ENCODE measurements around the gene PRKRA. TPM values are rescaled to one million over a fixed set of nuclear protein-coding genes. Genes with fewer than 3 reads are reported as not detected.

PRKRA gene
- total and polyA plus RNA-seq, 9 of the 15 experiments (the other 6 are each of a cell fraction or from before 2014, with no cell fraction given), result 14.1 to 78.1 (median 52.3) TPM

DNA sequence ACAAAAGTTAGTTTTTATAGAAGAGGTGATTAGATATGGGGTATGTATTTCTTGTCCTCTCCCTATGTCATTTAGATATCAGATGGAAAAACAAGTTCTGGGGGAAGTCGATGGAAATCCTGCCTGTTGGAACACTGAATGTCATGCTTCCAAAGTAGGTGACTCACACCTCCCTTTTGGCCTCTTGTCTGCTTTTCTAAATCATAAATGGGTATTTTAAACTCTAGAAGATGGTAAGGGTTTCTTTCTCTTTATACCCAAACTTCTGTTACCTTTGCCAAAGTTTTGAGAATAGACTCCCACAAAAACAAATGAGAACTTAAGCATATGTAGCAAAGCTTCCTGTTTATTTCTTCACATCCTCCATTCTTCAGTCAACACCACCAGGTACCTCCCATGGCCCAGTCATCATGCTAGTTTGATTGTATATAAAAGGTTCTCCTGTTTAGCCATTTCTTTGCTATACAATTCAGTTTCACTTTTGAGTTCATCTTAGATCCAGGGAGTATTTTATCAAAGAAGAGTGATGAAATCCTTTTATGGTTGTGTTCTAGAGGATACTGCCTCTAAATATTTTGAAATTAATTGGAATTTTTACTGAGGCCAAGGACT, 63.9 kb downstream of the PRKRA start:
- H3K4me2 ChIP-seq (ENCODE audit: insufficient read depth, low read length), result no peak overlapping the region
- 0 out of 3 replicates have a peak, but pooled peaks cover 3% of the 10 kb centered on the region for H3K36me3 ChIP-seq (ENCODE audit: control insufficient read depth, insufficient read depth, low read length)
- H4K20me1 ChIP-seq (replicated peaks; ENCODE audit: control insufficient read depth, insufficient read depth, low read length), result no peaks in the 10 kb centered on the region
- POLR2A ChIA-PET, result no interaction called here
- H3K9me3 ChIP-seq (replicated peaks; ENCODE audit: control insufficient read depth, insufficient read depth, low read depth, low read length), result no peaks in the 10 kb centered on the region
- in situ Hi-C loops (cut with MboI), result no loop called here
- no TSS peak for BruUV-seq (replicated peaks)
- H3K4me3 ChIP-seq, result no peak overlapping the region
- TF ChIP-seq TOE1 (IDR thresholded peaks at IDR 0.05; ENCODE audit: borderline replicate concordance) (no peak), TOE1 (CRISPR knock-in tag; IDR thresholded peaks at IDR 0.05; ENCODE audit: borderline replicate concordance, low read depth) (no peak), NR1H2 (CRISPR knock-in tag; IDR thresholded peaks at IDR 0.05) (no peak), ZEB2 (IDR thresholded peaks at IDR 0.05) (no peak), RBM15 (IDR thresholded peaks at IDR 0.05; ENCODE audit: insufficient read depth, low read length) (no peak), ZNF232 (CRISPR knock-in tag; IDR thresholded peaks at IDR 0.05) (no peak), RUNX1 (IDR thresholded peaks at IDR 0.05; ENCODE audit: low read depth) (no peak), POLR3G (IDR thresholded peaks at IDR 0.05; ENCODE audit: extremely low read depth, insufficient read length, insufficient replicate concordance) (no peak), MCM7 (IDR thresholded peaks at IDR 0.05) (no peak)
- TF ChIP-seq, protein P1, sequence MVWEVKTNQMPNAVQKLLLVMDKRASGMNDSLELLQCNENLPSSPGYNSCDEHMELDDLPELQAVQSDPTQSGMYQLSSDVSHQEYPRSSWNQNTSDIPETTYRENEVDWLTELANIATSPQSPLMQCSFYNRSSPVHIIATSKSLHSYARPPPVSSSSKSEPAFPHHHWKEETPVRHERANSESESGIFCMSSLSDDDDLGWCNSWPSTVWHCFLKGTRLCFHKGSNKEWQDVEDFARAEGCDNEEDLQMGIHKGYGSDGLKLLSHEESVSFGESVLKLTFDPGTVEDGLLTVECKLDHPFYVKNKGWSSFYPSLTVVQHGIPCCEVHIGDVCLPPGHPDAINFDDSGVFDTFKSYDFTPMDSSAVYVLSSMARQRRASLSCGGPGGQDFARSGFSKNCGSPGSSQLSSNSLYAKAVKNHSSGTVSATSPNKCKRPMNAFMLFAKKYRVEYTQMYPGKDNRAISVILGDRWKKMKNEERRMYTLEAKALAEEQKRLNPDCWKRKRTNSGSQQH (CRISPR knock-in tag; IDR thresholded peaks at IDR 0.05), result no peak
- TF ChIP-seq, protein P2, sequence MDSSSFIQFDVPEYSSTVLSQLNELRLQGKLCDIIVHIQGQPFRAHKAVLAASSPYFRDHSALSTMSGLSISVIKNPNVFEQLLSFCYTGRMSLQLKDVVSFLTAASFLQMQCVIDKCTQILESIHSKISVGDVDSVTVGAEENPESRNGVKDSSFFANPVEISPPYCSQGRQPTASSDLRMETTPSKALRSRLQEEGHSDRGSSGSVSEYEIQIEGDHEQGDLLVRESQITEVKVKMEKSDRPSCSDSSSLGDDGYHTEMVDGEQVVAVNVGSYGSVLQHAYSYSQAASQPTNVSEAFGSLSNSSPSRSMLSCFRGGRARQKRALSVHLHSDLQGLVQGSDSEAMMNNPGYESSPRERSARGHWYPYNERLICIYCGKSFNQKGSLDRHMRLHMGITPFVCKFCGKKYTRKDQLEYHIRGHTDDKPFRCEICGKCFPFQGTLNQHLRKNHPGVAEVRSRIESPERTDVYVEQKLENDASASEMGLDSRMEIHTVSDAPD (CRISPR knock-in tag; IDR thresholded peaks at IDR 0.05), result no peak
- TF ChIP-seq, protein P3, sequence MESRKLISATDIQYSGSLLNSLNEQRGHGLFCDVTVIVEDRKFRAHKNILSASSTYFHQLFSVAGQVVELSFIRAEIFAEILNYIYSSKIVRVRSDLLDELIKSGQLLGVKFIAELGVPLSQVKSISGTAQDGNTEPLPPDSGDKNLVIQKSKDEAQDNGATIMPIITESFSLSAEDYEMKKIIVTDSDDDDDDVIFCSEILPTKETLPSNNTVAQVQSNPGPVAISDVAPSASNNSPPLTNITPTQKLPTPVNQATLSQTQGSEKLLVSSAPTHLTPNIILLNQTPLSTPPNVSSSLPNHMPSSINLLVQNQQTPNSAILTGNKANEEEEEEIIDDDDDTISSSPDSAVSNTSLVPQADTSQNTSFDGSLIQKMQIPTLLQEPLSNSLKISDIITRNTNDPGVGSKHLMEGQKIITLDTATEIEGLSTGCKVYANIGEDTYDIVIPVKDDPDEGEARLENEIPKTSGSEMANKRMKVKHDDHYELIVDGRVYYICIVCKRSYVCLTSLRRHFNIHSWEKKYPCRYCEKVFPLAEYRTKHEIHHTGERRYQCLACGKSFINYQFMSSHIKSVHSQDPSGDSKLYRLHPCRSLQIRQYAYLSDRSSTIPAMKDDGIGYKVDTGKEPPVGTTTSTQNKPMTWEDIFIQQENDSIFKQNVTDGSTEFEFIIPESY (CRISPR knock-in tag; IDR thresholded peaks at IDR 0.05), result no peak
- TF ChIP-seq, protein P4, sequence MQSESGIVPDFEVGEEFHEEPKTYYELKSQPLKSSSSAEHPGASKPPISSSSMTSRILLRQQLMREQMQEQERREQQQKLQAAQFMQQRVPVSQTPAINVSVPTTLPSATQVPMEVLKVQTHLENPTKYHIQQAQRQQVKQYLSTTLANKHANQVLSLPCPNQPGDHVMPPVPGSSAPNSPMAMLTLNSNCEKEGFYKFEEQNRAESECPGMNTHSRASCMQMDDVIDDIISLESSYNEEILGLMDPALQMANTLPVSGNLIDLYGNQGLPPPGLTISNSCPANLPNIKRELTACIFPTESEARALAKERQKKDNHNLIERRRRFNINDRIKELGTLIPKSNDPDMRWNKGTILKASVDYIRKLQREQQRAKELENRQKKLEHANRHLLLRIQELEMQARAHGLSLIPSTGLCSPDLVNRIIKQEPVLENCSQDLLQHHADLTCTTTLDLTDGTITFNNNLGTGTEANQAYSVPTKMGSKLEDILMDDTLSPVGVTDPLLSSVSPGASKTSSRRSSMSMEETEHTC (IDR thresholded peaks at IDR 0.05), result no peak
- no peak overlapping the region for H3K27ac ChIP-seq (ENCODE audit: extremely low read depth, low read depth, low read length)
- no peaks in the 10 kb centered on the region; a peak in 1 of 5 replicates for H3K4me1 ChIP-seq (replicated peaks in 1 of 2; ENCODE audit: control insufficient read depth in 2 of 2, insufficient read depth in 2 of 2, low read length in 2 of 2)
- no peak for ATAC-seq
- FAIRE-seq, result no peak
- no peaks in the 10 kb centered on the region for H3K9me1 ChIP-seq (ENCODE audit: control insufficient read depth, insufficient read depth, low read length)
- H3K27me3 ChIP-seq (ENCODE audit: control insufficient read depth in 2 of 2, insufficient read depth in 2 of 2, low read length in 2 of 2), result 0 out of 5 replicates have a peak, but pooled peaks cover 0 to 4% of the 10 kb centered on the region in 2 experiments
- H3K9ac ChIP-seq (ENCODE audit: insufficient read depth in 1 of 2, low read depth in 2 of 2, low read length in 2 of 2), result no peak overlapping the region
- no peaks in the 10 kb centered on the region for H3K79me2 ChIP-seq (ENCODE audit: control insufficient read depth, insufficient read depth, low read length)
- no peak overlapping the region for H2AFZ ChIP-seq (ENCODE audit: low read depth, low read length)
- DNase-seq (ENCODE audit: extremely low read depth in 1 of 4, low spot score in 3 of 4), result no peak
- intact Hi-C loops (cut with micrococcal nuclease), result no loop called here
- 33% methylated on average over 1 of the region's 1 CpG for WGBS (ENCODE audit: insufficient coverage, low coverage, missing lambda C conversion rate)
- CTCF ChIA-PET (ENCODE audit: low intra/inter-chr PET ratio), result no interaction called here

Measured in K562 (cell line).